ENCODE results near the gene ITPR3. TPM values are rescaled to one million over a fixed set of nuclear protein-coding genes. Genes with fewer than 3 reads are reported as not detected.

Gene ITPR3
- total and polyA plus RNA-seq, 2 donors (not counting 3 experiments of a cell fraction or from before 2014, with no cell fraction given) = 28.8 to 52.2 TPM

DNA sequence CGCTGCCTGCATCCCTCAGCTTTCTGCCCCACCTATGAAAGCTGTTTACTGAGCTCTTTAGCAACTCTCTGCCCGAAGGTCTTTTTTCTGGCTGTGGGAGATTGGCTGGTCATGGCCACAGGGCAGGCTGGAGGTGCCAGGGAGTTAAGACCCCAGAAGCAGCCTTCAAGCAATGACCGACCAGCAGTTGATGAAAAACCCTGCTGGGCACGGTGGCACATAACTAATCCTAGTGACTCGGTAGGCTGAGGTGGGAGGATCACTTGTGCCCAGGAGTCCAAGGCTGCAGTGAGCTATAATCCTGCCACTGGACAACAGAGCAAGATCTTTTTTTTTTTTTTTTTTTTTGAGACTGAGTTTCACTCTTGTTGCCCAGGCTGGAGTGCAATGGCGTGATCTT, 20.4 kb upstream of the ITPR3 start:
- no peak overlapping the region for H3K9ac ChIP-seq (replicated peaks; ENCODE audit: extremely low read depth, insufficient read depth, low read length)
- H3K36me3 ChIP-seq (ENCODE audit: control insufficient read depth in 2 of 2, extremely low read depth in 1 of 2, insufficient read depth in 2 of 2, low read length in 2 of 2) = no peaks in the 10 kb centered on the region
- ChIA-PET POLR2A (interaction anchor here (0.7 kb wide), 1 partner anchor 21 kb away, joined by 4 read pairs; no protein-coding TSS in a partner anchor), CTCF (interaction anchor here (1.8 kb wide), 1 partner anchor 21 kb away, joined by 5 read pairs; no protein-coding TSS in a partner anchor)
- H3K4me3 ChIP-seq (replicated peaks in 1 of 3; ENCODE audit: insufficient read depth in 1 of 3, low read depth in 1 of 3, low read length in 3 of 3) = no peak overlapping the region
- peaks cover 3% of the 10 kb centered on the region for H3K4me1 ChIP-seq (ENCODE audit: control insufficient read depth, extremely low read depth, insufficient read depth, low read length)
- no peak overlapping the region for H3K27ac ChIP-seq (ENCODE audit: insufficient read depth, low read depth, low read length)
- no peaks in the 10 kb centered on the region for H4K20me1 ChIP-seq (replicated peaks; ENCODE audit: control insufficient read depth, extremely low read depth, insufficient read depth, low read length)
- dilution Hi-C loops (cut with MboI; ENCODE audit: extremely low pct_ligation_motif_present, low sequenced_read_pairs) (no loop called here), intact Hi-C loops (cut with micrococcal nuclease) (no loop called here)
- FAIRE-seq = no peak
- BruUV-seq (replicated peaks) = no TSS peak
- H2AFZ ChIP-seq (ENCODE audit: low read depth, low read length) = no peak overlapping the region
- H3K79me2 ChIP-seq (ENCODE audit: control insufficient read depth, insufficient read depth, low read length) = no peaks in the 10 kb centered on the region
- no peak for DNase-seq (ENCODE audit: low read depth, low spot score)
- no peaks in the 10 kb centered on the region for H3K9me1 ChIP-seq (replicated peaks; ENCODE audit: control insufficient read depth, extremely low read depth, insufficient read depth, low read length)
- H3K27me3 ChIP-seq (ENCODE audit: control insufficient read depth in 2 of 2, insufficient read depth in 2 of 2, low read length in 2 of 2) = no peaks in the 10 kb centered on the region
- TF ChIP-seq, protein P1, sequence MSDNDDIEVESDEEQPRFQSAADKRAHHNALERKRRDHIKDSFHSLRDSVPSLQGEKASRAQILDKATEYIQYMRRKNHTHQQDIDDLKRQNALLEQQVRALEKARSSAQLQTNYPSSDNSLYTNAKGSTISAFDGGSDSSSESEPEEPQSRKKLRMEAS (IDR thresholded peaks at IDR 0.05; ENCODE audit: insufficient read depth, insufficient read length) = no peak
- TF ChIP-seq FOS (IDR thresholded peaks at IDR 0.05; ENCODE audit: borderline replicate concordance, insufficient read depth, low read length) = no peak
- H3K9me3 ChIP-seq (replicated peaks; ENCODE audit: control insufficient read depth, insufficient read depth, low read length) = no peaks in the 10 kb centered on the region
- no peak overlapping the region for H3K4me2 ChIP-seq (ENCODE audit: insufficient read depth, low read length)

DNA sequence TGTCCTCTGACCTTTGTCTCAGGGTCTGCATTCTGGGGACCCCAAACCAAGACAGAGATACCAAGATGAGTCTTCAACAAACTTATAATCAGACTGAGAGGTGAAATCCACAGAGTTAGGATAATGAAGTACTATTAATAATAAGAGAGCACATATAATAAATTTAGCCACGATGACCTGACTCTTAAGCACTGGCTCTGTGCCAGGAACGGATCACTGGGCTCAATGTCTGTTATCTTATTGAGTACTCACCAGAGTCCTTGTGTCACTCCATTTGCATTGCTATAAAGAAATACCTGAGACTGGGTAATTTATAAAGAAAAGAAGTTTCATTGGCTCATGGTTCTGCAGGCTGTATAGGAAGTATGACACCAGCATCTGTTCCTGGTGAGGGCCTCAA, 18.9 kb upstream of the ITPR3 start:
- intact Hi-C loops (cut with micrococcal nuclease) = no loop called here
- CTCF ChIA-PET = interaction anchor here (1.4 to 1.8 kb wide), 2 partner anchors 12 to 98 kb away, joined by 3 to 5 read pairs; no protein-coding TSS in a partner anchor

More for the DNA sequence above, 18.9 kb upstream of the ITPR3 start:
- DNase-seq (ENCODE audit: low read depth, low spot score) = no peak
- Histone ChIP-seq H3K4me3 (replicated peaks in 1 of 3; ENCODE audit: insufficient read depth in 1 of 3, low read depth in 1 of 3, low read length in 3 of 3) (no peak overlapping the region), H2AFZ (ENCODE audit: low read depth, low read length) (no peak overlapping the region), H3K36me3 (ENCODE audit: control insufficient read depth in 2 of 2, extremely low read depth in 1 of 2, insufficient read depth in 2 of 2, low read length in 2 of 2) (no peaks in the 10 kb centered on the region), H3K79me2 (ENCODE audit: control insufficient read depth, insufficient read depth, low read length) (no peaks in the 10 kb centered on the region), H3K9me3 (replicated peaks; ENCODE audit: control insufficient read depth, insufficient read depth, low read length) (no peaks in the 10 kb centered on the region), H3K27ac (ENCODE audit: insufficient read depth, low read depth, low read length) (no peak overlapping the region), H3K4me1 (ENCODE audit: control insufficient read depth, extremely low read depth, insufficient read depth, low read length) (no peaks in the 10 kb centered on the region), H3K9ac (replicated peaks; ENCODE audit: extremely low read depth, insufficient read depth, low read length) (no peak overlapping the region), H3K27me3 (ENCODE audit: control insufficient read depth in 2 of 2, insufficient read depth in 2 of 2, low read length in 2 of 2) (no peaks in the 10 kb centered on the region), H3K9me1 (replicated peaks; ENCODE audit: control insufficient read depth, extremely low read depth, insufficient read depth, low read length) (no peaks in the 10 kb centered on the region), H3K4me2 (ENCODE audit: insufficient read depth, low read length) (no peak overlapping the region), H4K20me1 (replicated peaks; ENCODE audit: control insufficient read depth, extremely low read depth, insufficient read depth, low read length) (no peaks in the 10 kb centered on the region)
- POLR2A ChIA-PET = no interaction called here
- no peak for FAIRE-seq
- dilution Hi-C loops (cut with MboI; ENCODE audit: extremely low pct_ligation_motif_present, low sequenced_read_pairs) = no loop called here
- no TSS peak for BruUV-seq (replicated peaks)
- TF ChIP-seq, protein P2, sequence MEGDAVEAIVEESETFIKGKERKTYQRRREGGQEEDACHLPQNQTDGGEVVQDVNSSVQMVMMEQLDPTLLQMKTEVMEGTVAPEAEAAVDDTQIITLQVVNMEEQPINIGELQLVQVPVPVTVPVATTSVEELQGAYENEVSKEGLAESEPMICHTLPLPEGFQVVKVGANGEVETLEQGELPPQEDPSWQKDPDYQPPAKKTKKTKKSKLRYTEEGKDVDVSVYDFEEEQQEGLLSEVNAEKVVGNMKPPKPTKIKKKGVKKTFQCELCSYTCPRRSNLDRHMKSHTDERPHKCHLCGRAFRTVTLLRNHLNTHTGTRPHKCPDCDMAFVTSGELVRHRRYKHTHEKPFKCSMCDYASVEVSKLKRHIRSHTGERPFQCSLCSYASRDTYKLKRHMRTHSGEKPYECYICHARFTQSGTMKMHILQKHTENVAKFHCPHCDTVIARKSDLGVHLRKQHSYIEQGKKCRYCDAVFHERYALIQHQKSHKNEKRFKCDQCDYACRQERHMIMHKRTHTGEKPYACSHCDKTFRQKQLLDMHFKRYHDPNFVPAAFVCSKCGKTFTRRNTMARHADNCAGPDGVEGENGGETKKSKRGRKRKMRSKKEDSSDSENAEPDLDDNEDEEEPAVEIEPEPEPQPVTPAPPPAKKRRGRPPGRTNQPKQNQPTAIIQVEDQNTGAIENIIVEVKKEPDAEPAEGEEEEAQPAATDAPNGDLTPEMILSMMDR (IDR thresholded peaks at IDR 0.05; ENCODE audit: extremely low read depth in 1 of 2, insufficient read depth in 1 of 2, low read depth in 1 of 2, low read length in 2 of 2) = no peak
- TF ChIP-seq FOS (IDR thresholded peaks at IDR 0.05; ENCODE audit: borderline replicate concordance, insufficient read depth, low read length) (no peak), EZH2 (IDR thresholded peaks at IDR 0.05; ENCODE audit: borderline replicate concordance, low read depth, low read length, severe bottlenecking) (no peak), POLR2AphosphoS5 (IDR thresholded peaks at IDR 0.05; ENCODE audit: insufficient read depth, low read depth, low read length) (no peak), POLR2A (IDR thresholded peaks at IDR 0.05; ENCODE audit: low read depth, low read length) (no peak), JUN (IDR thresholded peaks at IDR 0.05; ENCODE audit: borderline replicate concordance, insufficient read depth, insufficient read length, low read depth) (no peak), MYC (IDR thresholded peaks at IDR 0.05; ENCODE audit: low read depth, low read length) (no peak), GATA2 (IDR thresholded peaks at IDR 0.05; ENCODE audit: insufficient read depth, insufficient read length, low read depth, low read length) (no peak)
- TF ChIP-seq, protein P1 (IDR thresholded peaks at IDR 0.05; ENCODE audit: insufficient read depth, insufficient read length) = no peak

Measured in endothelial cell of umbilical vein (primary cell).